ENCODE data around the gene UFC1.

The UFC1 gene

GRCh38 chr1:161137881-161138280, 15.9 kb upstream of the UFC1 start:
- DNase-seq: no peak

- no peak for DNase-seq
These were observed 15.3 kb upstream of the UFC1 start for GRCh38 chr1:161138431-161138830.

GRCh38 chr1:161139766-161140165, 14.0 kb upstream of the UFC1 start:
- DNase-seq: peak; percentile 73

GRCh38 chr1:161140755-161141400, 12.9 kb upstream of the UFC1 start:
- no peak for DNase-seq

GRCh38 chr1:161145832-161146231, 7.9 kb upstream of the UFC1 start:
- DNase-seq: no peak

GRCh38 chr1:161153176-161153575, 602 bp upstream of the UFC1 start:
- no peak for DNase-seq

GRCh38 chr1:161157867-161158266, 4.1 kb downstream of the UFC1 start:
- no peak for DNase-seq

- no peak for DNase-seq
These were observed 4.7 kb downstream of the UFC1 start for GRCh38 chr1:161158316-161159010.

- peak; percentile 95 for DNase-seq
These were observed 5.5 kb downstream of the UFC1 start, which contains the start of gene USP21 for GRCh38 chr1:161159087-161159912. USP21 (plus strand) TSS chr1:161159500; CDS start chr1:161160641, 1,141 bp downstream.

- DNase-seq: no peak
These were observed 6.1 kb downstream of the UFC1 start for GRCh38 chr1:161159913-161160243.

GRCh38 chr1:161160671-161161145, 6.9 kb downstream of the UFC1 start:
- DNase-seq: no peak

- DNase-seq: no peak
These were observed 7.9 kb downstream of the UFC1 start for GRCh38 chr1:161161652-161162051.

- no peak for DNase-seq
These were observed 8.3 kb downstream of the UFC1 start for GRCh38 chr1:161162052-161162451.

- DNase-seq: no peak
These were observed 9.0 kb downstream of the UFC1 start for GRCh38 chr1:161162806-161163205.

- no peak for DNase-seq
These were observed 10.0 kb downstream of the UFC1 start for GRCh38 chr1:161163793-161164192.

- no peak for DNase-seq
These were observed 11.3 kb downstream of the UFC1 start for GRCh38 chr1:161164901-161165610.

- peak; percentile 96 for DNase-seq
These were observed 12.2 kb downstream of the UFC1 start, which contains the start of gene PPOX for GRCh38 chr1:161165742-161166668. PPOX (plus strand) TSS chr1:161166426; CDS start chr1:161166848, 422 bp downstream.

GRCh38 chr1:161166669-161167548, 13.1 kb downstream of the UFC1 start:
- no peak for DNase-seq

- no peak for DNase-seq
These were observed 15.1 kb downstream of the UFC1 start for GRCh38 chr1:161168906-161169305.

GRCh38 chr1:161171191-161171590, 17.4 kb downstream of the UFC1 start:
- DNase-seq: no peak

GRCh38 chr1:161171696-161172095, 17.9 kb downstream of the UFC1 start:
- no peak for DNase-seq

Measured in CD4-positive, alpha-beta T cell treated with Interleukin-10 for 1 hour (primary cell).